GM19397 (cell line): ENCODE results near the gene PREPL.
"Not testable (repeated sequence)": the region's sequence is repeated elsewhere in the genome, so short reads cannot be mapped to it uniquely, and the experiment has no call there.

Experiments used
- ATAC-seq: cut with Tn5 transposase; IDR thresholded peaks from one replicate; pipeline ENCODE4 v1.9.1; 2021; ENCODE audit warnings: mild to moderate bottlenecking, moderate library complexity; ENCODE audit not compliant: unreplicated experiment

The PREPL gene

GRCh38 chr2:44349506-44349905 is 11.8 kb downstream of the PREPL start:
- ATAC-seq = no peak

GRCh38 chr2:44348400-44348799 is 12.9 kb downstream of the PREPL start:
- no peak for ATAC-seq

GRCh38 chr2:44347526-44347925 is 13.8 kb downstream of the PREPL start:
- ATAC-seq = no peak

GRCh38 chr2:44342854-44343253 is 18.4 kb downstream of the PREPL start:
- no peak for ATAC-seq

GRCh38 chr2:44335806-44336538 is 25.3 kb downstream of the PREPL start:
- no peak for ATAC-seq

GRCh38 chr2:44333994-44334393 is 27.3 kb downstream of the PREPL start:
- ATAC-seq = no peak

GRCh38 chr2:44330801-44331200 is 30.5 kb downstream of the PREPL start:
- ATAC-seq = no peak

- no peak for ATAC-seq
Measured at GRCh38 chr2:44329343-44329742, 32.0 kb downstream of the PREPL start.

- no peak for ATAC-seq
Measured at GRCh38 chr2:44328750-44329149, 32.5 kb downstream of the PREPL start.

- ATAC-seq = no peak
Measured at GRCh38 chr2:44326548-44327264, 34.6 kb downstream of the PREPL start.

- no peak for ATAC-seq
Measured at GRCh38 chr2:44325897-44326296, 35.4 kb downstream of the PREPL start.

GRCh38 chr2:44324971-44325426 is 36.3 kb downstream of the PREPL start:
- no peak for ATAC-seq

- no peak for ATAC-seq
Measured at GRCh38 chr2:44321360-44321759, 39.9 kb downstream of the PREPL start.

- ATAC-seq = no peak
Measured at GRCh38 chr2:44320832-44321231, 40.5 kb downstream of the PREPL start.

GRCh38 chr2:44315945-44316344 is 45.3 kb downstream of the PREPL start:
- no peak for ATAC-seq

GRCh38 chr2:44314362-44314761 is 46.9 kb downstream of the PREPL start:
- ATAC-seq = no peak

GRCh38 chr2:44310287-44310686 is 51.0 kb downstream of the PREPL start:
- no peak for ATAC-seq

- ATAC-seq = no peak
Measured at GRCh38 chr2:44305882-44306281, 55.4 kb downstream of the PREPL start.

- ATAC-seq = no peak
Measured at GRCh38 chr2:44304258-44304657, 57.0 kb downstream of the PREPL start.

- ATAC-seq = not testable (repeated sequence)
Measured at GRCh38 chr2:44303766-44304165, 57.5 kb downstream of the PREPL start.

- ATAC-seq = no peak
Measured at GRCh38 chr2:44301111-44301510, 60.2 kb downstream of the PREPL start.

GRCh38 chr2:44299635-44300034 is 61.7 kb downstream of the PREPL start:
- ATAC-seq = no peak
